ENCODE data around the gene GRB14.

- TF ChIP-seq, protein P1, sequence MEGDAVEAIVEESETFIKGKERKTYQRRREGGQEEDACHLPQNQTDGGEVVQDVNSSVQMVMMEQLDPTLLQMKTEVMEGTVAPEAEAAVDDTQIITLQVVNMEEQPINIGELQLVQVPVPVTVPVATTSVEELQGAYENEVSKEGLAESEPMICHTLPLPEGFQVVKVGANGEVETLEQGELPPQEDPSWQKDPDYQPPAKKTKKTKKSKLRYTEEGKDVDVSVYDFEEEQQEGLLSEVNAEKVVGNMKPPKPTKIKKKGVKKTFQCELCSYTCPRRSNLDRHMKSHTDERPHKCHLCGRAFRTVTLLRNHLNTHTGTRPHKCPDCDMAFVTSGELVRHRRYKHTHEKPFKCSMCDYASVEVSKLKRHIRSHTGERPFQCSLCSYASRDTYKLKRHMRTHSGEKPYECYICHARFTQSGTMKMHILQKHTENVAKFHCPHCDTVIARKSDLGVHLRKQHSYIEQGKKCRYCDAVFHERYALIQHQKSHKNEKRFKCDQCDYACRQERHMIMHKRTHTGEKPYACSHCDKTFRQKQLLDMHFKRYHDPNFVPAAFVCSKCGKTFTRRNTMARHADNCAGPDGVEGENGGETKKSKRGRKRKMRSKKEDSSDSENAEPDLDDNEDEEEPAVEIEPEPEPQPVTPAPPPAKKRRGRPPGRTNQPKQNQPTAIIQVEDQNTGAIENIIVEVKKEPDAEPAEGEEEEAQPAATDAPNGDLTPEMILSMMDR (conservative IDR thresholded peaks at IDR 0.05; ENCODE audit: low read length) = no peak
- no peak for TF ChIP-seq EZH2phosphoT487 (IDR thresholded peaks at IDR 0.05; ENCODE audit: borderline replicate concordance, low read depth, low read length)
Measured at GRCh38 chr2:164625378-164625971, 4.2 kb upstream of the GRB14 start.
